ENCODE data around the gene UGT2A1.
"Not testable (repeated sequence)": the region's sequence is repeated elsewhere in the genome, so short reads cannot be mapped to it uniquely, and the experiment has no call there.

Gene UGT2A1

GRCh38 chr4:69653147-69653546 lies at the start of gene UGT2A1:
Gene UGT2A1, minus strand, starts transcription at chr4:69653247. Its CDS starts 5,603 bp downstream, at chr4:69647644.
- in situ Hi-C loops (cut with HindIII; ENCODE audit: low sequenced_read_pairs), result no loop called here

GRCh38 chr4:69702201-69702600 lies 49.2 kb upstream of the UGT2A1 start:
- in situ Hi-C loops (cut with HindIII; ENCODE audit: low sequenced_read_pairs), result no loop called here

GRCh38 chr4:69701696-69702095 lies 48.6 kb upstream of the UGT2A1 start:
- in situ Hi-C loops (cut with HindIII; ENCODE audit: low sequenced_read_pairs), result no loop called here

- in situ Hi-C loops (cut with HindIII; ENCODE audit: low sequenced_read_pairs), result no loop called here
These were observed 44.6 kb upstream of the UGT2A1 start for GRCh38 chr4:69697536-69698242.

- in situ Hi-C loops (cut with HindIII; ENCODE audit: low sequenced_read_pairs), result no loop called here
These were observed 36.6 kb upstream of the UGT2A1 start for GRCh38 chr4:69689599-69689998.

GRCh38 chr4:69684804-69685203 lies 31.8 kb upstream of the UGT2A1 start:
- in situ Hi-C loops (cut with HindIII; ENCODE audit: low sequenced_read_pairs), result no loop called here

GRCh38 chr4:69668680-69669079 lies 15.6 kb upstream of the UGT2A1 start:
- in situ Hi-C loops (cut with HindIII; ENCODE audit: low sequenced_read_pairs), result no loop called here

- in situ Hi-C loops (cut with HindIII; ENCODE audit: low sequenced_read_pairs), result not testable (repeated sequence)
These were observed 11.0 kb upstream of the UGT2A1 start for GRCh38 chr4:69664009-69664408.

GRCh38 chr4:69661130-69661803 lies 8.2 kb upstream of the UGT2A1 start:
- in situ Hi-C loops (cut with HindIII; ENCODE audit: low sequenced_read_pairs), result not testable (repeated sequence)

GRCh38 chr4:69658133-69658532 lies 5.1 kb upstream of the UGT2A1 start:
- in situ Hi-C loops (cut with HindIII; ENCODE audit: low sequenced_read_pairs), result no loop called here

GRCh38 chr4:69656653-69657158 lies 3.7 kb upstream of the UGT2A1 start:
- in situ Hi-C loops (cut with HindIII; ENCODE audit: low sequenced_read_pairs), result no loop called here

GRCh38 chr4:69650872-69651271 lies 2.2 kb downstream of the UGT2A1 start:
- in situ Hi-C loops (cut with HindIII; ENCODE audit: low sequenced_read_pairs), result no loop called here

- in situ Hi-C loops (cut with HindIII; ENCODE audit: low sequenced_read_pairs), result no loop called here
These were observed 3.4 kb downstream of the UGT2A1 start for GRCh38 chr4:69649629-69650028.

GRCh38 chr4:69649207-69649606 lies 3.8 kb downstream of the UGT2A1 start:
- in situ Hi-C loops (cut with HindIII; ENCODE audit: low sequenced_read_pairs), result no loop called here

GRCh38 chr4:69642961-69643360 lies 10.1 kb downstream of the UGT2A1 start:
- in situ Hi-C loops (cut with HindIII; ENCODE audit: low sequenced_read_pairs), result no loop called here

GRCh38 chr4:69640289-69640688 lies 12.8 kb downstream of the UGT2A1 start:
- in situ Hi-C loops (cut with HindIII; ENCODE audit: low sequenced_read_pairs), result no loop called here

- in situ Hi-C loops (cut with HindIII; ENCODE audit: low sequenced_read_pairs), result no loop called here
These were observed 13.5 kb downstream of the UGT2A1 start, which contains the start of gene UGT2A2 for GRCh38 chr4:69639542-69639941. Gene UGT2A2, minus strand, starts transcription at chr4:69639642. Its CDS starts 2 bp downstream, at chr4:69639640.

- in situ Hi-C loops (cut with HindIII; ENCODE audit: low sequenced_read_pairs), result no loop called here
These were observed 35.9 kb downstream of the UGT2A1 start for GRCh38 chr4:69617083-69617694.

- in situ Hi-C loops (cut with HindIII; ENCODE audit: low sequenced_read_pairs), result no loop called here
These were observed 42.6 kb downstream of the UGT2A1 start for GRCh38 chr4:69610484-69610883.

GRCh38 chr4:69601065-69601464 lies 52.0 kb downstream of the UGT2A1 start:
- in situ Hi-C loops (cut with HindIII; ENCODE audit: low sequenced_read_pairs), result no loop called here

GRCh38 chr4:69600013-69600412 lies 53.0 kb downstream of the UGT2A1 start:
- in situ Hi-C loops (cut with HindIII; ENCODE audit: low sequenced_read_pairs), result no loop called here

- in situ Hi-C loops (cut with HindIII; ENCODE audit: low sequenced_read_pairs), result no loop called here
These were observed 58.7 kb downstream of the UGT2A1 start for GRCh38 chr4:69594382-69594781.

Data from endothelial cell of hepatic sinusoid (primary cell).